Tibial nerve (tissue), 4 donors: ENCODE data around the gene FNDC3B.

Experiments
- CTCF ChIP-seq, 5 experiments: fragments of 200-600 bp in 3 of 5; fragments of 450-650 bp in 2 of 5; sonication (generic) in 3 of 5; IDR thresholded peaks; one replicate each; pipeline ENCODE4 v1.5.1; 2016 to 2019; ENCODE audit warnings: antibody characterized with exemption in 5 of 5, mild to moderate bottlenecking in 3 of 5, moderate library complexity in 2 of 5
- EP300 ChIP-seq, 2 donors: sonication (generic); formaldehyde crosslinking; IDR thresholded peaks; one replicate each; pipeline ENCODE4 v1.6.1; 2017; ENCODE audit warnings: antibody characterized with exemption in 2 of 2, mild to moderate bottlenecking in 1 of 2
- POLR2A ChIP-seq, 2 donors: fragments of 450-650 bp; IDR thresholded peaks; one replicate each; pipeline ENCODE4 v1.6.1; 2017; ENCODE audit warnings: antibody characterized with exemption in 2 of 2, mild to moderate bottlenecking in 2 of 2, moderate library complexity in 2 of 2

- TF ChIP-seq POLR2A (IDR thresholded peaks at IDR 0.05) (no peak), CTCF (IDR thresholded peaks at IDR 0.05) (no peak), EP300 (IDR thresholded peaks at IDR 0.05) (no peak)
These were observed 266.2 kb downstream of the FNDC3B start for GRCh38 chr3:172305552-172305951.
